ENCODE results near the gene ZNF384. TPM values are rescaled to one million over a fixed set of nuclear protein-coding genes. Genes with fewer than 3 reads are reported as not detected.
A peak's percentile ranks its signal among the peaks of the same experiment; 100 is the strongest.

Gene ZNF384
- total RNA-seq, 1 donor from 2014 or later: 78.3 TPM

- H3K4me3 Mint-ChIP-seq: no peak overlapping the region
- TF ChIP-seq CTCF (conservative IDR thresholded peaks at IDR 0.05): no peak
- no peaks in the 10 kb centered on the region for H3K9me3 Mint-ChIP-seq
- H3K27me3 Mint-ChIP-seq: no peaks in the 10 kb centered on the region
- peaks cover 21% of the 10 kb centered on the region for H3K36me3 Mint-ChIP-seq
- DNase-seq (ENCODE audit: extremely low spot score, unreplicated experiment): no peak
- H3K27ac Mint-ChIP-seq: no peak overlapping the region
- no peaks in the 10 kb centered on the region for H3K4me1 Mint-ChIP-seq (ENCODE audit: unreplicated experiment)
Observed at GRCh38 chr12:6729186-6729585, 40.0 kb upstream of the ZNF384 start.

- Mint-ChIP-seq H3K27me3 (peaks cover 8% of the 10 kb centered on the region), H3K4me3 (peak overlapping the region; percentile 54), H3K4me1 (ENCODE audit: unreplicated experiment) (peaks cover 4% of the 10 kb centered on the region), H3K9me3 (peaks cover 4% of the 10 kb centered on the region), H3K27ac (no peak overlapping the region), H3K36me3 (peaks cover 18% of the 10 kb centered on the region)
- no peak for DNase-seq (ENCODE audit: extremely low spot score, unreplicated experiment)
- TF ChIP-seq CTCF (conservative IDR thresholded peaks at IDR 0.05): no peak
Observed at GRCh38 chr12:6725350-6725749, 36.2 kb upstream of the ZNF384 start.

- no peak for TF ChIP-seq CTCF (conservative IDR thresholded peaks at IDR 0.05)
- Mint-ChIP-seq H3K4me3 (peak overlapping the region; percentile 91), H3K27ac (peak overlapping the region; percentile 91), H3K4me1 (ENCODE audit: unreplicated experiment) (peaks cover 4% of the 10 kb centered on the region), H3K36me3 (peaks cover 14% of the 10 kb centered on the region), H3K9me3 (peaks cover 4% of the 10 kb centered on the region), H3K27me3 (peaks cover 15% of the 10 kb centered on the region)
- no peak for DNase-seq (ENCODE audit: extremely low spot score, unreplicated experiment)
Observed at GRCh38 chr12:6724409-6724797, 35.2 kb upstream of the ZNF384 start.

- Mint-ChIP-seq H3K9me3 (peaks cover 4% of the 10 kb centered on the region), H3K27ac (peak within 1 kb of the TSS; percentile 91), H3K36me3 (peaks cover 14% of the 10 kb centered on the region), H3K27me3 (peaks cover 15% of the 10 kb centered on the region), H3K4me1 (ENCODE audit: unreplicated experiment) (peaks cover 4% of the 10 kb centered on the region), H3K4me3 (peak within 1 kb of the TSS; percentile 91)
- peak; percentile 96 for DNase-seq (ENCODE audit: extremely low spot score, unreplicated experiment)
- peak; percentile 18 for TF ChIP-seq CTCF (conservative IDR thresholded peaks at IDR 0.05)
Observed at GRCh38 chr12:6723607-6724408, 34.6 kb upstream of the ZNF384 start, which contains the start of gene COPS7A. Gene COPS7A, plus strand, starts transcription at chr12:6724046. Its CDS starts 611 bp downstream, at chr12:6724657.

- DNase-seq (ENCODE audit: extremely low spot score, unreplicated experiment): no peak
- Mint-ChIP-seq H3K27ac (no peak overlapping the region), H3K9me3 (peaks cover 4% of the 10 kb centered on the region), H3K4me3 (no peak overlapping the region), H3K27me3 (peaks cover 15% of the 10 kb centered on the region), H3K36me3 (peaks cover 14% of the 10 kb centered on the region), H3K4me1 (ENCODE audit: unreplicated experiment) (peaks cover 4% of the 10 kb centered on the region)
- TF ChIP-seq CTCF (conservative IDR thresholded peaks at IDR 0.05): no peak
Observed at GRCh38 chr12:6722863-6723262, 33.7 kb upstream of the ZNF384 start.
